K562 (cell line): ENCODE data around the gene GNG14. TPM values are rescaled to one million over a fixed set of nuclear protein-coding genes. Genes with fewer than 3 reads are reported as not detected.
A peak's percentile ranks its signal among the peaks of the same experiment; 100 is the strongest.
"Not testable (repeated sequence)": the region's sequence is repeated elsewhere in the genome, so short reads cannot be mapped to it uniquely, and the experiment has no call there.

Experiments used
- ATAC-seq: fragments of 200-7000 bp; cut with Tn5 transposase; 3 replicates; pipeline ENCODE4 v1.9.1; 2020; ENCODE audit warnings: moderate library complexity
- BruUV-seq: library from RNA; stranded (reverse); fragments of 400-500 nt; replicated peaks from 2 replicates; lab custom pipeline; 2021; lab: Mats Ljungman, UMichigan
- CTCF ChIA-PET: fragments of 300-600 bp; formaldehyde crosslinking; extraction: SDS; loops from one replicate; lab custom pipeline; 2021; ENCODE audit warnings: low intra/inter-chr PET ratio; lab: Yijun Ruan, JAX
- POLR2A ChIA-PET: fragments of 300-600, 350-650 bp; sonication (Branson Sonifier 250); formaldehyde crosslinking; extraction: SDS; loops from one replicate; lab custom pipeline; 2021; ENCODE audit warnings: antibody characterized with exemption, inconsistent platforms; lab: Yijun Ruan, JAX
- DNase-seq, 4 experiments: peaks; one replicate each; pipeline versions ENCODE4 v3.0.0 to v3.0.0-alpha.2; 2011 to 2018; ENCODE audit warnings: low spot score in 3 of 4, mixed read lengths in 3 of 4; ENCODE audit errors: extremely low read depth in 1 of 4
- FAIRE-seq: peaks from 2 replicates; lab custom pipeline; 2011; peaks lifted over from hg19 to GRCh38; lab: Jason Lieb, UNC
- H2AFZ ChIP-seq: 2 replicates; pipeline ENCODE4 v1.6.0; 2011; ENCODE audit warnings: low read depth, low read length, control low read depth, inconsistent platforms
- H3K27ac ChIP-seq: fragments of 200-600 bp; 3 replicates; pipeline ENCODE4 v1.8.0; 2011; ENCODE audit warnings: low read depth, mild to moderate bottlenecking, control low read depth, inconsistent platforms, low read length, moderate library complexity, mixed read lengths; ENCODE audit errors: extremely low read depth
- H3K27me3 ChIP-seq, 2 experiments: fragments of 300-600 bp in 1 of 2; 2 replicates in 1 of 2; 3 replicates in 1 of 2; pipeline versions ENCODE4 v1.6.0 to v1.8.0; 2011; ENCODE audit warnings: inconsistent platforms in 2 of 2, low read length in 2 of 2, mild to moderate bottlenecking in 1 of 2, mixed read lengths in 1 of 2, moderate library complexity in 1 of 2; ENCODE audit not compliant: control insufficient read depth in 2 of 2, insufficient read depth in 2 of 2
- H3K36me3 ChIP-seq: fragments of 300-600 bp; 3 replicates; pipeline ENCODE4 v1.8.0; 2011; ENCODE audit warnings: mild to moderate bottlenecking, low read length, inconsistent platforms; ENCODE audit not compliant: control insufficient read depth, insufficient read depth
- H3K4me1 ChIP-seq, 2 experiments: fragments of 200-600 bp in 1 of 2; replicated peaks in 1 of 2; 2 replicates in 1 of 2; 3 replicates in 1 of 2; pipeline versions ENCODE4 v1.5.1 to v1.8.0; 2011; ENCODE audit warnings: inconsistent platforms in 2 of 2, low read length in 2 of 2, mild to moderate bottlenecking in 1 of 2, mixed read lengths in 1 of 2, moderate library complexity in 1 of 2; ENCODE audit not compliant: control insufficient read depth in 2 of 2, insufficient read depth in 2 of 2
- H3K4me2 ChIP-seq: 2 replicates; pipeline ENCODE4 v1.6.1; 2011; ENCODE audit warnings: low read length, control low read depth, inconsistent platforms, mixed read lengths; ENCODE audit not compliant: insufficient read depth
- H3K4me3 ChIP-seq: fragments of 200-600 bp; sonication (generic), shearing (Covaris generic); 2 replicates; pipeline ENCODE4 v1.5.1; 2016; ENCODE audit warnings: control low read depth, inconsistent platforms
- H3K79me2 ChIP-seq: fragments of 200-600 bp; 3 replicates; pipeline ENCODE4 v1.8.0; 2011; ENCODE audit warnings: low read length, inconsistent platforms; ENCODE audit not compliant: control insufficient read depth, insufficient read depth
- H3K9ac ChIP-seq, 2 experiments: 2 replicates each; pipeline versions ENCODE4 v1.6.0 to v1.6.1; 2011; ENCODE audit warnings: low read depth in 2 of 2, low read length in 2 of 2, control low read depth in 1 of 2, inconsistent platforms in 1 of 2, mild to moderate bottlenecking in 1 of 2, mixed read lengths in 1 of 2; ENCODE audit not compliant: insufficient read depth in 1 of 2
- H3K9me1 ChIP-seq: one replicate; pipeline ENCODE4 v1.6.0; 2011; ENCODE audit warnings: inconsistent platforms, mild to moderate bottlenecking, low read length, moderate library complexity; ENCODE audit not compliant: control insufficient read depth, insufficient read depth
- H3K9me3 ChIP-seq: replicated peaks from 2 replicates; pipeline ENCODE4 v1.5.1; 2011; ENCODE audit warnings: low read depth, low read length, inconsistent platforms; ENCODE audit not compliant: control insufficient read depth, insufficient read depth
- H4K20me1 ChIP-seq: replicated peaks from 2 replicates; pipeline ENCODE4 v1.6.1; 2011; ENCODE audit warnings: low read length, inconsistent platforms, mixed read lengths; ENCODE audit not compliant: control insufficient read depth, insufficient read depth
- ATF1 ChIP-seq, 2 experiments: fragments of 450-650 bp in 1 of 2; IDR thresholded peaks; 2 replicates each; pipeline ENCODE4 v1.6.1; 2016; ENCODE audit warnings: missing compliant biosample characterization in 1 of 2, missing genetic modification characterization in 1 of 2
- HDAC3 ChIP-seq: fragments of 450-650 bp; IDR thresholded peaks from 2 replicates; pipeline ENCODE4 v1.6.1; 2018; ENCODE audit warnings: borderline replicate concordance, mild to moderate bottlenecking, moderate library complexity; ENCODE audit not compliant: partially characterized antibody
- POLR2G ChIP-seq: fragments of 200-400 bp; formaldehyde crosslinking; IDR thresholded peaks from 2 replicates; pipeline ENCODE4 v1.6.1; 2017; ENCODE audit warnings: low read depth, mild to moderate bottlenecking, antibody characterized with exemption, low read length, moderate library complexity
- RBFOX2 ChIP-seq: fragments of 200-400 bp; formaldehyde crosslinking; IDR thresholded peaks from 2 replicates; pipeline ENCODE4 v1.6.1; 2017; ENCODE audit warnings: low read depth, mild to moderate bottlenecking, low read length, moderate library complexity
- RCOR1 ChIP-seq, 2 experiments: IDR thresholded peaks; 2 replicates each; pipeline ENCODE4 v1.6.1; 2012; ENCODE audit warnings: low read depth in 2 of 2, low read length in 2 of 2, borderline replicate concordance in 1 of 2, improper control_type of control experiment in 1 of 2
- WGBS: fragments of 100-300 bp; shearing (Covaris generic); methylation state at CpG from one replicate; pipeline ENCODE4 v1.1.6; 2016; ENCODE audit warnings: low coverage, mixed read lengths; ENCODE audit not compliant: insufficient coverage; ENCODE audit errors: missing lambda C conversion rate; 5-methylcytosine and 5-hydroxymethylcytosine counted together
- in situ Hi-C: fragments of 300-500 bp; cut with MboI; formaldehyde crosslinking; loops from 4 replicates; pipeline ENCODE4 v1.15.0; 2018; ENCODE audit warnings: inconsistent platforms, mixed read lengths
- intact Hi-C: fragments of 100-400 bp; cut with micrococcal nuclease; formaldehyde crosslinking; loops from 2 replicates; pipeline ENCODE4 v1.14.2; 2022
- polyA plus RNA-seq, 8 experiments: library from polyadenylated mRNA; depleted of rRNA in 4 of 8; stranded (reverse) in 5 of 8; unstranded in 3 of 8; fragments of >200 nt; fragmentation: Nextera tagmentation in 2 of 8; fragmentation: Illumina TruSeq in 1 of 8; extraction: Ambion mirVana in 2 of 8; extraction: Trizol in 1 of 8; gene quantifications; 2 replicates each; pipeline versions ENCODE4 v1.2.1 to v1.2.3, GENCODE V29; 2011 to 2014; ENCODE audit warnings: inconsistent platforms in 1 of 8, missing spikeins in 1 of 8
- total RNA-seq, 7 experiments: library from RNA; depleted of rRNA in 6 of 7; stranded (reverse); fragments of >200 nt in 6 of 7; fragmentation: Illumina TruSeq in 2 of 7; extraction: Trizol in 2 of 7; gene quantifications; 2 replicates each; pipeline versions ENCODE4 v1.2.1 to v1.2.3, GENCODE V29; 2011 to 2021; ENCODE audit warnings: low replicate concordance in 1 of 7
- TF ChIP-seq, protein P1 (sequence below), 2 experiments: fragments of 450-650 bp in 1 of 2; sonication (generic) in 1 of 2; formaldehyde crosslinking in 1 of 2; IDR thresholded peaks in 1 of 2; conservative IDR thresholded peaks in 1 of 2; 2 replicates each; pipeline versions ENCODE4 v1.6.1 to v1.8.1; 2016 to 2023; ENCODE audit warnings: mild to moderate bottlenecking in 2 of 2, moderate library complexity in 2 of 2, inconsistent platforms in 1 of 2, missing genetic modification reagents in 1 of 2

The GNG14 gene
- total and polyA plus RNA-seq, 9 of the 15 experiments (the other 6 are each of a cell fraction or from before 2014, with no cell fraction given), result not detected

DNA sequence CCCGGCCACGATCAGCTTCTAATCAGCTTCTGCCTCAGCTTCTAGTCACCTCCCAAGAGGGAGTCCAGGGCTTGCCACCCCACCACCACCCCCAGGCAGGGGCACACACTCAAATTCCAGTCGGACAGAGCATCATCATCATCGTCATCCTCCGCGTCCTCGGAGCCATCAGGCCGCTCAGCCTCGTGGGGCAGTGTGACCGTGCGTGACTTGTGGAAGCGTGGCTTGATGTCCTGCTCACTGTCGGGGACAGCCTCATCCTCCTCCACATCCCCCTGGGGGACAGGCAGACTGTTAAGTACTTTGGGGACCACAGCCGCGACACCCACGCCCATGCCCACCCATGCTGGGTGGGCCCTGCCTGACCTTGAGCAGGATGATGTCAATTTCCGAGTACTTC lies 23.4 kb downstream of the GNG14 start:
- POLR2A ChIA-PET, result interaction anchor here (0.7 kb wide), 1 partner anchor 136 kb away, joined by 3 read pairs; no protein-coding TSS in a partner anchor
- H3K27me3 ChIP-seq, result no peaks in the 10 kb centered on the region
- peaks cover 14% of the 10 kb centered on the region; the same call in 2 of the 3 replicates for H3K79me2 ChIP-seq
- peaks cover 0 to 17% of the 10 kb centered on the region in 2 experiments; a peak in 1 of 5 replicates for H3K4me1 ChIP-seq
- CTCF ChIA-PET, result no interaction called here
- H3K9me3 ChIP-seq, result no peaks in the 10 kb centered on the region
- no peak overlapping the region for H2AFZ ChIP-seq
- peaks cover 88% of the 10 kb centered on the region for H3K36me3 ChIP-seq
- DNase-seq (no peak), ATAC-seq (no peak), FAIRE-seq (no peak)
- no peak overlapping the region for H3K27ac ChIP-seq
- no TSS peak for BruUV-seq
- intact Hi-C loops, result no loop called here
- no peak for TF ChIP-seq RCOR1 (IDR thresholded peaks at IDR 0.05; ENCODE audit: borderline replicate concordance in 1 of 2, low read depth in 2 of 2, low read length in 2 of 2)
- no peak for TF ChIP-seq HDAC3
- peak; percentile 48; the same call in 1 of the 2 replicates for TF ChIP-seq RBFOX2
- TF ChIP-seq POLR2G, result peak; percentile 25; the same call in 1 of the 2 replicates
- in situ Hi-C loops, result loop anchor here (5.0 kb wide), 1 partner anchor 86 kb away; no protein-coding TSS in a partner anchor
- H3K4me3 ChIP-seq, result no peak overlapping the region
- peaks cover 7% of the 10 kb centered on the region for H3K9me1 ChIP-seq
- 94% methylated on average over 17 of the region's 17 CpGs for WGBS
- H4K20me1 ChIP-seq, result no peaks in the 10 kb centered on the region; the same call in 1 of the 2 replicates
- no peak overlapping the region for H3K9ac ChIP-seq
- no peak overlapping the region for H3K4me2 ChIP-seq

DNA sequence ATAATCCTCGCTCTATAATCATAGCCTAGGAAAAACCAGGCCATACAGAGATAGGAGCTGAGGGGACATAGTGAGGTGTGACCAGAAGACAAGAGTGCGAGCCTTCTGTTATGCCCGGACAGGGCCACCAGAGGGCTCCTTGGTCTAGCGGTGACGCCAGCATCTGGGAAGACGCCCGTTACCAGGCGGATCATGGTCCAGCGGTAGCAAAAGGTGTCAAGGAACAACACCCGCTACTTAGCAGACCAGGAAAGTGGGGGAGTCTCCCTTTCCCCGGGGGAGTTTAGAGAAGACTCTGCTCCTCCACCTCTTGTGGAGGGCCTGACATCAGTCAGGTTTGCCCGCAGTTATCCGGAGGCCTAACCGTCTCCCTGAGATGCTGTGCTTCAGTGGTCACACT lies 24.3 kb downstream of the GNG14 start:
- CTCF ChIA-PET; H3K9me3 ChIP-seq; ATAC-seq; H3K4me2 ChIP-seq; intact Hi-C loops; H3K4me3 ChIP-seq; H3K27me3 ChIP-seq; DNase-seq; BruUV-seq; H3K9ac ChIP-seq; POLR2A ChIA-PET; H2AFZ ChIP-seq; H3K9me1 ChIP-seq; FAIRE-seq; H4K20me1 ChIP-seq; H3K27ac ChIP-seq; TF ChIP-seq ATF1 (CRISPR knock-in tag; IDR thresholded peaks at IDR 0.05): not testable (repeated sequence)
- WGBS, result 50% methylated on average over 11 of the region's 14 CpGs
- in situ Hi-C loops, result loop anchor here (5.0 kb wide), 1 partner anchor 85 kb away; no protein-coding TSS in a partner anchor
- Histone ChIP-seq H3K36me3 (peaks cover 88% of the 10 kb centered on the region), H3K4me1 (peaks cover 0 to 13% of the 10 kb centered on the region in 2 experiments; a peak in 1 of 5 replicates), H3K79me2 (peaks cover 21% of the 10 kb centered on the region)
- TF ChIP-seq, protein P1, sequence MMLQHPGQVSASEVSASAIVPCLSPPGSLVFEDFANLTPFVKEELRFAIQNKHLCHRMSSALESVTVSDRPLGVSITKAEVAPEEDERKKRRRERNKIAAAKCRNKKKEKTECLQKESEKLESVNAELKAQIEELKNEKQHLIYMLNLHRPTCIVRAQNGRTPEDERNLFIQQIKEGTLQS (IDR thresholded peaks at IDR 0.05), result peak; percentile 25; the same call in 1 of the 2 replicates
- TF ChIP-seq, protein P1 (CRISPR knock-in tag; conservative IDR thresholded peaks at IDR 0.05), result not testable (repeated sequence)
- TF ChIP-seq ATF1 (tag; IDR thresholded peaks at IDR 0.05), result peak; percentile 57
